HepG2 (cell line): ENCODE data around the gene SRC. TPM values are rescaled to one million over a fixed set of nuclear protein-coding genes. Genes with fewer than 3 reads are reported as not detected.

ENCODE experiments used
- ATAC-seq: fragments of 200-7000 bp; cut with Tn5 transposase; 3 replicates; pipeline ENCODE4 v1.9.1; 2020; ENCODE audit warnings: mild to moderate bottlenecking, moderate library complexity
- BruUV-seq: library from RNA; stranded (reverse); fragments of 400-500 nt; replicated peaks from 2 replicates; lab custom pipeline; 2021; lab: Mats Ljungman, UMichigan
- CTCF ChIA-PET: fragments of 300-600 bp; formaldehyde crosslinking; extraction: SDS; loops from one replicate; lab custom pipeline; 2021; ENCODE audit warnings: low total read pairs, inconsistent platforms, low intra/inter-chr PET ratio; lab: Yijun Ruan, JAX
- POLR2A ChIA-PET: fragments of 350-600 bp; sonication (Branson Sonifier 250); formaldehyde crosslinking; loops from one replicate; lab custom pipeline; 2020; ENCODE audit warnings: antibody characterized with exemption, inconsistent platforms; lab: Yijun Ruan, JAX
- DNase-seq: peaks from one replicate; pipeline ENCODE4 v3.0.0-alpha.2; 2015; ENCODE audit warnings: low spot score
- FAIRE-seq: peaks from 3 replicates; lab custom pipeline; 2011; peaks lifted over from hg19 to GRCh38; lab: Jason Lieb, UNC
- H2AFZ ChIP-seq: one replicate; pipeline ENCODE4 v1.6.1; 2011; ENCODE audit warnings: low read length, inconsistent platforms
- H3K27ac ChIP-seq: fragments of 300-600 bp; 3 replicates; pipeline ENCODE4 v1.8.0; 2011; ENCODE audit warnings: mixed run types, mild to moderate bottlenecking, mixed read lengths, low read length, inconsistent platforms; ENCODE audit not compliant: insufficient read depth; ENCODE audit errors: extremely low read length
- H3K27me3 ChIP-seq, 2 experiments: fragments of 200-600 bp in 1 of 2; 2 replicates in 1 of 2; 3 replicates in 1 of 2; pipeline versions ENCODE4 v1.6.0 to v1.8.0; 2011; ENCODE audit warnings: low read length in 2 of 2, mild to moderate bottlenecking in 2 of 2, moderate library complexity in 2 of 2, inconsistent platforms in 1 of 2; ENCODE audit not compliant: insufficient read depth in 2 of 2, control insufficient read depth in 1 of 2
- H3K36me3 ChIP-seq, 2 experiments: fragments of 200-600 bp in 1 of 2; replicated peaks in 1 of 2; 2 replicates in 1 of 2; 3 replicates in 1 of 2; pipeline versions ENCODE4 v1.5.1 to v1.8.0; 2011; ENCODE audit warnings: low read length in 2 of 2, inconsistent platforms in 1 of 2; ENCODE audit not compliant: insufficient read depth in 2 of 2, control insufficient read depth in 1 of 2
- H3K4me1 ChIP-seq: 2 replicates; pipeline ENCODE4 v1.5.1; 2012; ENCODE audit warnings: low read length, inconsistent platforms; ENCODE audit not compliant: insufficient read depth
- H3K4me2 ChIP-seq: 2 replicates; pipeline ENCODE4 v1.6.0; 2011; ENCODE audit warnings: low read depth, low read length, inconsistent platforms
- H3K4me3 ChIP-seq, 3 experiments: fragments of 200-600 bp in 1 of 3; sonication (generic), shearing (Covaris generic) in 1 of 3; replicated peaks in 1 of 3; 2 replicates each; pipeline ENCODE4 v1.5.1; 2011 to 2016; ENCODE audit warnings: low read length in 3 of 3, inconsistent platforms in 2 of 3, low read depth in 2 of 3, mild to moderate bottlenecking in 2 of 3, control low read depth in 1 of 3, mixed read lengths in 1 of 3; ENCODE audit not compliant: insufficient read depth in 1 of 3
- H3K79me2 ChIP-seq: one replicate; pipeline ENCODE4 v1.6.1; 2011; ENCODE audit warnings: low read length, inconsistent platforms; ENCODE audit not compliant: insufficient read depth
- H3K9ac ChIP-seq: 2 replicates; pipeline ENCODE4 v1.6.0; 2011; ENCODE audit warnings: mild to moderate bottlenecking, low read depth, low read length, inconsistent platforms; ENCODE audit not compliant: insufficient read depth
- H3K9me3 ChIP-seq: 2 replicates; pipeline ENCODE4 v1.5.1; 2012; ENCODE audit warnings: mild to moderate bottlenecking, low read length
- H4K20me1 ChIP-seq: 2 replicates; pipeline ENCODE4 v1.6.0; 2011; ENCODE audit warnings: inconsistent platforms, mild to moderate bottlenecking, low read length, moderate library complexity; ENCODE audit not compliant: insufficient read depth
- GFI1 ChIP-seq: sonication (generic); formaldehyde crosslinking; IDR thresholded peaks from 2 replicates; pipeline ENCODE4 v1.5.0; 2020; ENCODE audit warnings: missing genetic modification reagents, mild to moderate bottlenecking, borderline replicate concordance
- HMG20A ChIP-seq: IDR thresholded peaks from 2 replicates; pipeline ENCODE4 v1.6.1; 2016; ENCODE audit warnings: borderline replicate concordance
- MAF1 ChIP-seq: sonication (generic); formaldehyde crosslinking; IDR thresholded peaks from 2 replicates; pipeline ENCODE4 v1.5.0; 2020; ENCODE audit warnings: missing genetic modification reagents, borderline replicate concordance
- MZF1 ChIP-seq: sonication (generic); formaldehyde crosslinking; IDR thresholded peaks from 2 replicates; pipeline ENCODE4 v1.8.1; 2023; ENCODE audit warnings: mild to moderate bottlenecking, missing genetic modification reagents, borderline replicate concordance
- PBX3 ChIP-seq: sonication (generic); formaldehyde crosslinking; IDR thresholded peaks from 2 replicates; pipeline ENCODE4 v1.8.1; 2023; ENCODE audit warnings: missing genetic modification reagents, inconsistent platforms, borderline replicate concordance
- ZNF841 ChIP-seq: sonication (generic); formaldehyde crosslinking; IDR thresholded peaks from 2 replicates; pipeline ENCODE4 v1.8.1; 2023; ENCODE audit warnings: missing genetic modification reagents, borderline replicate concordance
- WGBS: methylation state at CpG from one replicate; pipeline ENCODE4 v1.1.6; 2017; ENCODE audit warnings: low lambda C conversion rate; 5-methylcytosine and 5-hydroxymethylcytosine counted together
- in situ Hi-C: cut with HindIII; loops from 2 replicates; pipeline ENCODE4 v1.10.0; 2017; ENCODE audit warnings: low pct_unique_long_range_greater_than_20kb; ENCODE audit not compliant: extremely low pct_ligation_motif_present
- intact Hi-C: fragments of 100-400 bp; cut with micrococcal nuclease; formaldehyde crosslinking; loops from one replicate; pipeline ENCODE4 v1.10.0; 2022; ENCODE audit not compliant: unreplicated experiment
- polyA plus RNA-seq, 8 experiments: library from polyadenylated mRNA; depleted of rRNA in 3 of 8; stranded (reverse) in 7 of 8; unstranded in 1 of 8; fragments of >200 nt; fragmentation: Illumina TruSeq in 4 of 8; extraction: Trizol in 4 of 8; gene quantifications; 2 replicates each; pipeline versions ENCODE4 v1.2.1 to v1.2.3, GENCODE V29; 2011 to 2016; ENCODE audit warnings: low read depth in 4 of 8, missing spikeins in 1 of 8, mixed read lengths in 1 of 8; ENCODE audit not compliant: insufficient read depth in 1 of 8
- total RNA-seq, 5 experiments: library from RNA; depleted of rRNA; stranded (reverse); fragments of >200 nt; fragmentation: Illumina TruSeq; extraction: Trizol; gene quantifications; 2 replicates each; pipeline ENCODE4 v1.2.3, GENCODE V29; 2016; ENCODE audit warnings: low read depth in 1 of 5

The SRC gene
- total and polyA plus RNA-seq, 2 of the 13 experiments (the other 11 are each of a cell fraction or from before 2014, with no cell fraction given) = 54.7 to 192 TPM

- WGBS = 97% methylated on average over 3 of the region's 3 CpGs
- BruUV-seq = no TSS peak
- intact Hi-C loops = no loop called here
- H3K4me3 ChIP-seq = no peak overlapping the region
- no peaks in the 10 kb centered on the region for H3K27me3 ChIP-seq
- H3K9ac ChIP-seq = no peak overlapping the region
- no peaks in the 10 kb centered on the region for H4K20me1 ChIP-seq
- peaks cover 16% of the 10 kb centered on the region for H3K79me2 ChIP-seq
- no peak overlapping the region for H2AFZ ChIP-seq
- ChIA-PET POLR2A (interaction anchor here (0.9 to 1.4 kb wide), 2 partner anchors 12 to 31 kb away, joined by 3 read pairs; partner anchors contain the start of gene MANBAL), CTCF (no interaction called here)
- no peaks in the 10 kb centered on the region for H3K9me3 ChIP-seq
- TF ChIP-seq ZNF841 (CRISPR knock-in tag) (no peak), MZF1 (0 out of 2 replicates have a peak, but pooled peaks have one; percentile 83)
- H3K36me3 ChIP-seq = peaks cover 25 to 38% of the 10 kb centered on the region in 2 experiments
- H3K27ac ChIP-seq = no peak overlapping the region
- FAIRE-seq (no peak), ATAC-seq (no peak), DNase-seq (no peak)
- H3K4me2 ChIP-seq = no peak overlapping the region
- peaks cover 17% of the 10 kb centered on the region for H3K4me1 ChIP-seq
- in situ Hi-C loops = no loop called here
These were observed 44.4 kb upstream of the SRC start for GRCh38 chr20:37301558-37301957.

GRCh38 chr20:37302981-37303380 lies 43.0 kb upstream of the SRC start:
- no peaks in the 10 kb centered on the region for H3K27me3 ChIP-seq
- H4K20me1 ChIP-seq = no peaks in the 10 kb centered on the region
- H3K36me3 ChIP-seq = peaks cover 26 to 36% of the 10 kb centered on the region in 2 experiments
- H3K79me2 ChIP-seq = peaks cover 7% of the 10 kb centered on the region
- in situ Hi-C loops (no loop called here), intact Hi-C loops (no loop called here)
- no peak overlapping the region for H2AFZ ChIP-seq
- no peak for TF ChIP-seq HMG20A (CRISPR knock-in tag)
- no peak for TF ChIP-seq MAF1 (CRISPR knock-in tag)
- TF ChIP-seq GFI1 (CRISPR knock-in tag) = no peak
- no peak for TF ChIP-seq PBX3 (CRISPR knock-in tag)
- ATAC-seq (no peak), FAIRE-seq (no peak), DNase-seq (no peak)
- no peaks in the 10 kb centered on the region for H3K9me3 ChIP-seq
- H3K27ac ChIP-seq = no peak overlapping the region
- no peak overlapping the region for H3K4me2 ChIP-seq
- H3K9ac ChIP-seq = no peak overlapping the region
- CTCF ChIA-PET = no interaction called here
- BruUV-seq = no TSS peak
- 94% methylated on average over 2 of the region's 2 CpGs for WGBS
- POLR2A ChIA-PET = interaction anchor here (1.4 to 1.6 kb wide), 2 partner anchors 13 to 29 kb away, joined by 3 to 7 read pairs; partner anchors contain the start of gene MANBAL
- peaks cover 24% of the 10 kb centered on the region for H3K4me1 ChIP-seq
- H3K4me3 ChIP-seq = no peak overlapping the region
